Stomach smooth muscle (tissue), 2 donors: ENCODE measurements around the gene POU3F1.
A peak's percentile ranks its signal among the peaks of the same experiment; 100 is the strongest.

Source experiments
- H3K27ac ChIP-seq: one replicate; pipeline ENCODE4 v1.7.0; 2013; ENCODE audit warnings: mild to moderate bottlenecking, low read length, inconsistent platforms
- H3K27me3 ChIP-seq, 2 donors: one replicate each; pipeline ENCODE4 v1.7.0; 2013; ENCODE audit warnings: low read length in 2 of 2; ENCODE audit not compliant: insufficient read depth in 2 of 2, control insufficient read depth in 1 of 2
- H3K36me3 ChIP-seq, 2 donors: one replicate each; pipeline ENCODE4 v1.7.0; 2013; ENCODE audit warnings: low read length in 2 of 2; ENCODE audit not compliant: control insufficient read depth in 2 of 2, insufficient read depth in 2 of 2
- H3K4me1 ChIP-seq: one replicate; pipeline ENCODE4 v1.7.0; 2013; ENCODE audit warnings: low read length; ENCODE audit not compliant: control insufficient read depth, insufficient read depth
- H3K4me3 ChIP-seq, 2 donors: one replicate each; pipeline ENCODE4 v1.7.0; 2013; ENCODE audit warnings: low read length in 2 of 2
- H3K9ac ChIP-seq, 2 donors: one replicate each; pipeline ENCODE4 v1.7.0; 2013; ENCODE audit warnings: low read length in 2 of 2, mild to moderate bottlenecking in 1 of 2
- H3K9me3 ChIP-seq, 2 donors: one replicate each; pipeline ENCODE4 v1.7.0; 2013; ENCODE audit warnings: low read length in 2 of 2; ENCODE audit not compliant: control insufficient read depth in 2 of 2
- donor health status: healthy.
- donor health status: Pancreatic carcinoma.

The POU3F1 gene

DNA sequence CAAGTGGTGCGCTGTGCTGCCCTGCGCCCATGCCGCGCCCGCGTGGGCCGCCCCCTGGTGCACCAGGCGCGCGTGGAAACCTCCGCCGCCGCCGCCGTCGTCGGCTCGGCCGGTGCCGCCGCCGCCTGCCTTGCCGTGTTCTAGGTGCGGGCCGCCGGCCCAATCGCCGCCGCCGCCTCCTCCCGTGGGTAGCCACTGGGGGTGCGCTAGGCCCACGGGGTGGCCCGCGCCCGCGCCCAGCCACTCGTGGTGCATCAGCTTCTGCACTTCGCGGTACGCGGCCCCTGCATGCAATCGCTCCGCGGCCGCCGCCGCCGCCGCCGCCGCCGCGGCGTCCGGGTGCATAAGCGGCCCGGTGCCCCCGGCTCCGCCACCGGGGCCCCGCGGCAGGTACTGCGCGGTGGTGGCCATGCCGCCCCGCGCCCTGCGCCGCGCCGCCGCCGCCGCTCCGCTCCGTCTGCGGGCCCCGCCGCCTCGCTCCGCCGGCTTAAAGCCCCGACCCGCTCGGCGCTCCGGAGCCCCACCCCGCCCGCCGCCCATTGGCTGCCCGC is at the start of gene POU3F1:
TSS of gene POU3F1 (minus strand) at position 461 of the 551 bp plus-strand sequence. CDS start at position 411, 50 bp downstream.
- Histone ChIP-seq H3K36me3 (no peaks in the 10 kb centered on the region), H3K27me3 (peaks cover 39 to 43% of the 10 kb centered on the region in 2 donors), H3K4me3 (peak within 1 kb of the TSS; percentile 53 to 75), H3K9me3 (no peaks in the 10 kb centered on the region), H3K9ac (peak within 1 kb of the TSS; percentile 18 to 21), H3K27ac (no peak within 1 kb of the TSS), H3K4me1 (peaks cover 20% of the 10 kb centered on the region)

DNA sequence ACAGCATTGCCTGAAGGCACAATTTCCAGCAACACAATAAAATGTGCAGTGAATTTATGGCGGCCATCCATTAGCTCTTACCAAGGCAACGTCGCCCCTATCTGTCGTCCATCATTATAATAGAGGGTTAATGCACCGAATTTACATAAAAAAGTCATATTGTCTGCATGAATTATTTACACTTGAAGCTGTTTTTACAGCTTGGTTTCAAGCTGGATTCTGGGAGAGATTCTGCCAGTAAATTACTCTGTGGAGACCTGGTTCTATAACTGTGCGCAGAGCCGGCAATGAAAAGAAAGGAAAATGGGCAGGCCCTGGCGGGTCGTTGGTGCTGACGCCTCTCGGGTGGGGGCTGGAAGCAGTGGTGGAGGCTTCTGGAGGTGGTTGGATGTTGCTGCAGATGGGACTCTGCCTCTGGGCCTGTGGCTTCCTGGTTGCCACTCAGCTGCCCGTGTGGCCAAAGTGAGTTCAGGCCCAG is 48.9 kb upstream of the POU3F1 start:
- Histone ChIP-seq H3K27ac (no peak overlapping the region), H3K36me3 (no peaks in the 10 kb centered on the region), H3K4me1 (no peaks in the 10 kb centered on the region), H3K9ac (no peak overlapping the region), H3K9me3 (no peaks in the 10 kb centered on the region), H3K4me3 (no peak overlapping the region), H3K27me3 (peaks cover 0 to 12% of the 10 kb centered on the region in 2 donors)

DNA sequence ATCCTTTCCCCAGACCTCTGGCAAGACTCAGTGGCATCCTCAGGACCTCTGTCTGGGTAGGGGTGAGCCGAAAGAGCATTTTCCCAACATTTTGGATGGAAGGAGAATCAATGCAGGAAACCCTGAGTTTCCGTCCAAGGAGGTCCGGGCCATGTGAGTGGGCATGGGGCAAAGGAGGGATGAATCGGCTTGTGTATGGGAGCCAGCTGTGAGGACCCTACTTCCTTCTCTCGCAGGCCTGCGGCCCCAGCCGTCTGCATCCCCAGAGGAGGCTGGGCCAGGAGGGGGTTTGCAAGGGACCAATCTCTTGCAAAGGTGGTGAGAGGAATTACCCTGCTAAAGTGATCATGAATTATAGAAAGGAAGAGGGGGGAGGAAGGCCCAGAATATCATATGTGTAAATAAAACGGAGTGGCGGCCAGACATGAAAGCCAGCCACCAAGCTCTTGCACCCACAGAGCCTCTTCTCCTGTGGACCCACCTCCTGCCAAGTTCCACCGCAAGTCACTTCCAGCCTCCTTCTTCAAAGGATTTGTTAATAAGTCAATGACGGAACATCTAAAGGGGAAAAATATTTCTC is 48.2 kb upstream of the POU3F1 start:
- Histone ChIP-seq H3K4me1 (no peaks in the 10 kb centered on the region), H3K27ac (no peak overlapping the region), H3K4me3 (no peak overlapping the region), H3K36me3 (no peaks in the 10 kb centered on the region), H3K9me3 (no peaks in the 10 kb centered on the region), H3K9ac (no peak overlapping the region), H3K27me3 (peaks cover 0 to 14% of the 10 kb centered on the region in 2 donors)

DNA sequence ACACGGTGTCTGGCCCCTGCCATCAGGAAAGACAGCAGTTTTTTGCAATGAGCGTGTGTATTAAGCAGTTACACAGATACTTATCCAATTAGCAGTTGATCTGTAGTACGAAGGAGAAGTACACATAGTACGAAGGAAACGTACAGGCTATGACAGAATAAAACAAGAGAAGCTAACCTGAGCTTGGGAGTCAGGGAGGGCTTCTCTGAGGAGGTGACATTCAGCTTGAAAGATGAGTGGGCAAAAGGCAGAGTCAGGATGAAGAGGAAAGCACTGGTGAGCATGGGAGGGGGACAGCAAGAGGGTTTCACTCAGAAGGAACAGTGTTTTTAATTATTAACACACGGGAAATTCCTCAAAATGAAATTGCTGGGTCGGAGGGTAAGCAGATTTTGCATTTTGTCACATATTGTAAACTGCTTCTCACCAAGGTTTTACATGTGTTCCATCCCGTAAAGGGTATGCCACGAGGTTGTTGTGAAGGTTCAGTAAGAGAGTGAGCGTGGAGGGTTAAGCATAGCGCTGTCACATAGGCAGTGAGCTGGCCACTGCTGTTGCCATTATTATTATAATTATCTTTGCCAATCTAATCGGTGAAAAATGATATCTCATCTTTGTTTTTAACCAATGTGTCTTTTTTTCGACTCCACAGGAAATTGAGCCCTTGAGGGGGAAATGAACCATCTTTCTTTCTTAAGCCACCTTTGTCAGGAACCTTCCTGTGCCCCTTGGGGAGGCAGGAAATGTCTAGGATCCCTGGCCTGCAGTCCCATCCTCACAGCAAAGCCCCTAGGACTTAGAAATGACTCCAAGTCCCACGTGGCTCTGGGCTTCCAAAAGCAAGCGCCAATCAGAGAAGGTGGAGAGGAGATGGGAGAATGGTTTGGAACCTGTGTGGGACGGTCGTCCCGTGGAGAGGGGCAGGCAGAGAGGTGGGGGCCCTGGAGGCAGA is 47.3 kb upstream of the POU3F1 start:
- Histone ChIP-seq H3K9ac (no peak overlapping the region), H3K4me1 (no peaks in the 10 kb centered on the region), H3K27me3 (peaks cover 0 to 19% of the 10 kb centered on the region in 2 donors), H3K9me3 (no peaks in the 10 kb centered on the region), H3K36me3 (no peaks in the 10 kb centered on the region), H3K27ac (no peak overlapping the region), H3K4me3 (no peak overlapping the region)

DNA sequence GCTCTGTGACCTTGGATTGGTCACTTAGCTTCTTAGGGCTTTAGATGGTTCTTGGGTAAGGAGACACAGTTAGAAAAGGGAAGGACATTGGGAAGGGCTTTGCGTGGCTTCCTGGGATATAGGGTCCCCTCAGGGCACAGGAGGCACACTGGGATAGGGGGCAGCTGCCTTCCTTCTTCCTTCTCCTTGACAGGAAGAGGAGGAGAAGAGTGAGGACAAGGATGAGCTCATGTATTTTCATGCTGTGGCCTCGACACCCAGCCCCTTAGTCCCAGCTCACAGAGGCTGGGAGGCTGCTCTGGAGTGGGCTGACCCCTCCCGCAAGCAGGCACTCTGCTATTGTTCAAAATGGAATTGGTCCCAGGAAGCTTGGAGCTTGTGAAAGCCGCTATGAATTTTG is 45.7 kb upstream of the POU3F1 start:
- Histone ChIP-seq H3K4me3 (no peak overlapping the region), H3K27ac (no peak overlapping the region), H3K9me3 (no peaks in the 10 kb centered on the region), H3K36me3 (no peaks in the 10 kb centered on the region), H3K9ac (no peak overlapping the region), H3K27me3 (peaks cover 0 to 17% of the 10 kb centered on the region in 2 donors), H3K4me1 (no peaks in the 10 kb centered on the region)

DNA sequence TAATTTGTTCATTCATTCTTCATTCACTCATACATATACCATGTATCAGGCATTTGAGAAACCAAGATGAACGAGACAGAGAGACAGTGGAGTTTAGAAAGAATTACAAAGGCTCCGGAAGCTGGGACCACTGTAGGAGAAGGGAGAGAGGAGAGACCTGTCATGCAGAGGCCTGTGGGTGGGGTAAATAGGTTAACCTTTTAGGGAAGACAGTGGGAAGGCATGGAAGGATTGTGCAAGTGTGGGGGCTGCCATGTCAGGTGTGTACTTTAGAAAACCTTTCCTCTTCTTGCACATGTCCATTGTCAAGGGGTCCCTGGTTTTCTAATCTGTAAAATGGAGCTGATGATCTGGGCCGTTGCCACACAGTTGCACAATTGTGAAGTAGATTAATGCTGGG is 44.2 kb upstream of the POU3F1 start:
- H3K4me3 ChIP-seq, result no peak overlapping the region
- no peaks in the 10 kb centered on the region for H3K36me3 ChIP-seq
- H3K4me1 ChIP-seq, result no peaks in the 10 kb centered on the region
- H3K9ac ChIP-seq, result no peak overlapping the region
- H3K9me3 ChIP-seq, result no peaks in the 10 kb centered on the region
- H3K27me3 ChIP-seq, result peaks cover 0 to 17% of the 10 kb centered on the region in 2 donors
- no peak overlapping the region for H3K27ac ChIP-seq

DNA sequence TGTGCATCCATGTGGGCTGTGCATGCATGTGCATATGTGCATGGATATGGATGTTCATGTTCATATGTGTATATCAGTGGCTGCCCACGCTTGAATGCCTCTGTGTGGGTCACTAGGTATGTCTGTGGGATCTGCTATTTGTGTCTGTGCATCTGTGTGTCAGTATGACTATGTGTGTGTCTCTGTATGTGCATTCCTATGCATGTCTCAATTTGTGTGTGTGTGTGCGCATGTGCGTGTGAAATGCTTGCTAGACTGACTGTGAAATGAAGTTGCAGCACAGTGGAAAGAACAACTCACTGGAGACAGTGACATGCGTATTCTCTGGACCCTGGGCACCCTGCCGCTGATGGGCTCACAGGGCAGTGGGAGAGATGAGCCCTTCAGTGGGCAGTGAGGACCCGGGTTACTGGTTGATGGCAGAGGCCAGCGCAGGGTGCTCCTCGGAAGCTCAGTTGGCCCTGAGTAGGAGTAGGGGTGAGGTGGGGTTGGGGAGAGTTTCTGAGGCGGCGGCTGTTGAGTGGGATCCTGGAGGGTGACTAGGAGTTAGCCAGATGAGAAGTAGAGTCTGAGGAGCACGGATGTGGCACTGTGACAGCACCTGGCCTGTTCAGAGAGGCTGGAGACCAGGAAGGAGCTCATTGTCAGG is 43.2 kb upstream of the POU3F1 start:
- Histone ChIP-seq H3K9ac (no peak overlapping the region), H3K27me3 (peaks cover 0 to 21% of the 10 kb centered on the region in 2 donors), H3K4me1 (no peaks in the 10 kb centered on the region), H3K36me3 (no peaks in the 10 kb centered on the region), H3K27ac (no peak overlapping the region), H3K4me3 (no peak overlapping the region), H3K9me3 (no peaks in the 10 kb centered on the region)

DNA sequence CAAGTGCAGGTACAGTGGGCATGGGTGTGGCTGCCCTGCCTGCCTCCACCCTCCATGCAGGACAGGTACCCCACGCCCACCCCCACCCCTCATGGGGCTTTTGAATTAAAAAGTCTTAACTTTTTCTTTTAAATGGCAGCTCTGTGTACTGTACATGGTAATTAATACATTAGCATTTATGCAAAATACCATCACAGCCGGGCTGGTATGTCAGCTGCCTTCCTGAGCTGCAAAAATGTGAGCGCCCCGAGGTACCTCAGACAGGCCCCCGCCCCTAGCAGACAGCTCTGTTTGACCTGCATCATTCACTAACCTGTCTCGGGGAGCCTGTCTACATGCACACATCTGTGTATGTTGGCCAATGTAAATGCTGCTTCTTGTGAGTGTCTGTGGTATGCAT is 42.2 kb upstream of the POU3F1 start:
- Histone ChIP-seq H3K4me1 (no peaks in the 10 kb centered on the region), H3K4me3 (no peak overlapping the region), H3K27ac (no peak overlapping the region), H3K9me3 (no peaks in the 10 kb centered on the region), H3K27me3 (peaks cover 0 to 22% of the 10 kb centered on the region in 2 donors), H3K36me3 (no peaks in the 10 kb centered on the region), H3K9ac (no peak overlapping the region)

DNA sequence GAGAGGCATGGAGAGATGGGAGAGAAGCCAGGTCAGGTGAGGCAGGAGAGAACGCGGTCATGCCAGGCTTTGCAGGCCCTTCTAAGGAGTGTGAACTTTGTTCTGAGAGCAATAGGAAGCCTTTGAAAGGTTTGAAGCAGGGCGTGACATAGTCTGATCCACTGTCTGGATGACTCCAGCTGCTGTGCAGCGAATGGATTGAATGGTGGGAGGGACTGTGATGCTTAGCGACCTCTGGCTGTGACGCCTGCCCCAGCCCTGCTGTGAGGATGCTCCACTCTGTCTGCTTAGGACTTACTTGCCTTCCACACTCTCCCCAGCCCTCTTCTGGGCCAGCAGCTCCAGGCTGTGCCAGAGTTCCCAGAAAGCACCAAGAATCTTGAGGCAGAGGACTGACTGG is 41.8 kb upstream of the POU3F1 start:
- H3K27me3 ChIP-seq, result peaks cover 0 to 24% of the 10 kb centered on the region in 2 donors
- H3K9me3 ChIP-seq, result no peaks in the 10 kb centered on the region
- no peak overlapping the region for H3K4me3 ChIP-seq
- no peak overlapping the region for H3K27ac ChIP-seq
- no peaks in the 10 kb centered on the region for H3K4me1 ChIP-seq
- H3K9ac ChIP-seq, result no peak overlapping the region
- no peaks in the 10 kb centered on the region for H3K36me3 ChIP-seq

DNA sequence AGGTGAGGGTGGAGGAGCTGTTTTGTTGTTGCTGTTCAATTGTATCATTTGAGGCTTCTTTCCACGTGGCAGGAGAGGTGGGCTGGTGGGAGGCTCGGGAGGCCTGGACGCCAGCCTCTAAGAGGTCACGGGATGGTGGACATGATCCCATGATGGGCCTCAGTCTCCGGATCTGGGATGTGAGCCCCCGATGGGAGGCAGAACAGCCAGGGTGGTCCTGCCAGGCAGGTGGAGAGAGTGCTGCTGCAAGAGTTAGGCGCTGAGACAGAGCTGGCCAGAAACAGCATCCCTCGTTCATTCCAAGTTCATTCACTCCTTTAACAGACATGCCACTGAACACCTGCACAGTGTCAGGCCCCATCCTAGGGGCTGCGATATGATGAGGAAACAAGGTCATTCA is 41.1 kb upstream of the POU3F1 start:
- Histone ChIP-seq H3K27me3 (peaks cover 0 to 22% of the 10 kb centered on the region in 2 donors), H3K9ac (no peak overlapping the region), H3K4me1 (no peaks in the 10 kb centered on the region), H3K36me3 (no peaks in the 10 kb centered on the region), H3K27ac (no peak overlapping the region), H3K9me3 (no peaks in the 10 kb centered on the region), H3K4me3 (no peak overlapping the region)
